Left forelimb (tissue), 1 donor: Measurements from ENCODE around the gene ABHD6.
"Not testable (repeated sequence)": the region's sequence is repeated elsewhere in the genome, so short reads cannot be mapped to it uniquely, and the experiment has no call there.

Source experiments
- DNase-seq: peaks from one replicate; pipeline ENCODE4 v3.0.0-alpha.2; 2018; ENCODE audit warnings: low spot score

Gene ABHD6

DNA sequence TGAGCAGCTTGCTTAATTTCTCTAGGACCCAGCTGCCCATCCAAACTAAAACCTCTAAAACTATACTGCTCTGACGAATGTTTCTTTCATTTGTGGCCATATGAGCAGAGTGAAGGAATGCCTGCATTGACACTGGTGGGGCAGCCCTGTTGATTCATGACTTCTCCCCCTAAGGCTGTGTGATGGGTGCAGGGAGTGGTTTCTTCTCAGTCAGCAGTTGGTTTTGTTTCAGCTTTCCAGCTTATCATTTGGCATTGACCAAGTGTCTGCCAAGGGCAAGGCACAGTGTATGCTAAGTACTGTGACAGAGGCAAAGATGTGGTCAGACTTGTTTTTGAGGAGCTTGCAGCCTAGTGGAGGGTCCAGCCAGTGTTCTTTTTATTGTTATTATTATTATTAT is 4.7 kb downstream of the ABHD6 start:
- DNase-seq, result no peak

- not testable (repeated sequence) for DNase-seq
Measured at GRCh38 chr3:58242860-58243259, 5.3 kb downstream of the ABHD6 start.

GRCh38 chr3:58243976-58244585 is 6.5 kb downstream of the ABHD6 start:
- no peak for DNase-seq

GRCh38 chr3:58246148-58247047 is 8.8 kb downstream of the ABHD6 start:
- no peak for DNase-seq

- no peak for DNase-seq
Measured at GRCh38 chr3:58249358-58250092, 11.9 kb downstream of the ABHD6 start.

GRCh38 chr3:58250093-58250707 is 12.6 kb downstream of the ABHD6 start:
- DNase-seq, result no peak

DNA sequence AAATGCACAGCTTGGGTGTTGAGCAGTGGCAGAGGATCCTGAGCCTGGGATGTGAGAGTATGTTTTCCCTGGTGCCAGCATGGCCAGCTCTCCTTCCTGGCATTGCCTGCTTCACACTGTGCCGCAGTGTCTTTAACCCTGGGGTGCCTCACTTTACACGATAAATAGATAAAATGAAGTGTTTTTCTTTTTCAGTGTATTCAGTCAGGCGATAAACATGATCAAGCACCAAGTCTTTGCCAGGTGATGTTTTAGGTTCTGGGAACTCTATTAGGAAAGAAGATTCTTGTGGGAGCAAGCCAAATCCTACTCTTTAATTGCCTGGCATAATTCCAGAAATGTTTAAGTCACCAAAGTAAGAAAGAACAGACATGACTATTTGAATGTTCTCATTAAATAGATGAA is 14.0 kb downstream of the ABHD6 start:
- DNase-seq, result no peak

DNA sequence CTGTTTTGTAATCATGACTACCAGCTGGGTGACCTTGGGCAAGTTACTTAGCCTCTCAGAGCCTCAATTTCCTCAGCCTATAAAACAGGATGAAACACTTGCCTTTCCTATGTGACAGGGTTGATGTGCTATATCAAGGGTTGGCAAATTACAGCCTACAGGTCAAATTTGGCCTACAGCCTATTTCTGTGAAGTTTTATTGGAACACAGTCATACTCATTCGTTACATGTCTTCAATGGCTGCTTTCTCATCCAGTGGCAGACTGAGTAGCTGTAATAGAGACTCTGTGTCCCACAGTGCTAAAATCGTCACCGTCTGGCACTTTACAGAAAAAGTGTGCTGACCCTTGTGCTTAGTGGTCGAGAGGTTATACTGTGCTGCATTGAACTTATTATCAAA is 16.6 kb downstream of the ABHD6 start:
- DNase-seq, result no peak

DNA sequence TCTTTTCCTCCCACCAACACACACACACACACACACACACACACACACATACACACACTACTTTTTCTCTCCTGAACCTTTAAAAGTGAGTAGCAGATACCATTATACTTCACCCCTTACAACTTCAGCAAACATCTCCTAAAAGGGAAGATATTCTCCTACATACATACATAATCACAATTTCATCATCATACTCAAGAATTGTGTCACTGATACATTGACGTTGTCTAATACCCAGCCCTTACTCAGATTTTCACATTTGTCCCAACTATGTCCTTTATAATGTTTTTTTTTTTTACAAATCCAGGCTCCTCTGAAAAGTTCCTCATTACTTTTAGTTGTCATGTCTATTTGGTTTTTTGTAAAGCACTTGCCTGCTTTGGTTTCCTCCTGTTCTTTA is 18.5 kb downstream of the ABHD6 start:
- DNase-seq, result no peak

DNA sequence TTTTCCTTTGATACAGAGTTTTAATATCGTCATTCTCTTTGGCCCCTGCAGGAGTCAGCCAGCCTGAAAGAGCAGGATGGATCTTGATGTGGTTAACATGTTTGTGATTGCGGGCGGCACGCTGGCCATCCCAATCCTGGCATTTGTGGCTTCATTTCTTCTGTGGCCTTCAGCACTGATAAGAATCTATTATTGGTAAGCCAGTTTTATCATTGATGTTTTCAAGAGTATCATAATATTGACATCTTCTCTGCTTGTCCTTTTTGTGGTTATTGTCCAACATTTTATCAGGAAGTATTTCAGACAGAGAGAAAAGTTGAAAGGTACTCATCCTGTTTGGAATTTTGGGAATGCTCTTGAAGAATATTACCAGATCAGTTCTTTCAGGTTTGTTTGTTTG is 18.9 kb downstream of the ABHD6 start:
- DNase-seq, result no peak

- no peak for DNase-seq
Measured at GRCh38 chr3:58258392-58259055, 20.9 kb downstream of the ABHD6 start.

- DNase-seq, result no peak
Measured at GRCh38 chr3:58260261-58260731, 22.7 kb downstream of the ABHD6 start.

GRCh38 chr3:58260733-58261132 is 23.1 kb downstream of the ABHD6 start:
- no peak for DNase-seq

GRCh38 chr3:58261954-58262666 is 24.5 kb downstream of the ABHD6 start:
- no peak for DNase-seq

- no peak for DNase-seq
Measured at GRCh38 chr3:58266577-58266976, 29.0 kb downstream of the ABHD6 start.

GRCh38 chr3:58267543-58267942 is 30.0 kb downstream of the ABHD6 start:
- not testable (repeated sequence) for DNase-seq

DNA sequence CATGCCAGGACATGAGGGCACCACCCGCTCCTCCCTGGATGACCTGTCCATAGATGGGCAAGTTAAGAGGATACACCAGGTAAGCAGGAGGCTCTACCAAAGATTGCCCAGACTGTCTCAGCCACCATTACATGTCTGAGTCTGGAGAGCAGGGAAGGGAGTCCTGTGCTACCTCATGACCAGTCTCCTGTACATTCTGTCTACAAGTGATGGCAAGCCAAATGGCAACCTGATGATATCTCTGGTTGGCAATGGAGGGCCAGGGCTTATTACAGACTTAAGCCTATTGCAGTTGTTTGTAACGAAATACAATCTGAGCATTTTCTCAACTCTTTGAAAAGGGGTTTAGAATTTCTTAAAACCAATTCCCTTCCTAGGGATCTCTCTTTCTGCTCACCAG is 31.8 kb downstream of the ABHD6 start:
- no peak for DNase-seq

DNA sequence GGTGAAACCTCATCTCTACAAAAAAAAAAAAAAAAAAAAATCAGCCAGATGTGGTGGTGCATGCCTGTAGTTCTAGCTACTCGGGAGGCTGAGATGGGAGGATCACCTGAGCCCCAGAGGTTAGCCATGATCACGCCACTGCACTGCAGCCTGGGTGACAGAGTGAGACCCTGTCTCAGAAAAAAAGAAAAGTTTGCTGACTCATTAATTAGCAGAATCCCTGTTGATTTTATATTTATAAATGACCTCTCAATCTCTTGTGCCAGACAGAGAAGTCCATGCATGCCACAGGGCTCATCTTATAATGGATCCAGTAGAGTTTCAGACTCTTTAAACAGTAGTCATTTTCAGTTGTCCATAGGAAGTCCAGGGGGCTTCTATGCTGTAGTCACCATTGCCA is 32.9 kb downstream of the ABHD6 start:
- DNase-seq, result no peak

GRCh38 chr3:58271901-58272501 is 34.4 kb downstream of the ABHD6 start:
- DNase-seq, result no peak

- no peak for DNase-seq
Measured at GRCh38 chr3:58272891-58273290, 35.3 kb downstream of the ABHD6 start.

GRCh38 chr3:58273362-58273761 is 35.8 kb downstream of the ABHD6 start:
- not testable (repeated sequence) for DNase-seq
